Activated T-cell treated with anti-CD3 and anti-CD28 coated beads for 48 hours (primary cell): ENCODE results near the gene ZDHHC8.

Source experiments
- DNase-seq: peaks from one replicate; pipeline ENCODE4 v3.0.0-alpha.2; 2020; ENCODE audit warnings: low read depth

The ZDHHC8 gene

DNA sequence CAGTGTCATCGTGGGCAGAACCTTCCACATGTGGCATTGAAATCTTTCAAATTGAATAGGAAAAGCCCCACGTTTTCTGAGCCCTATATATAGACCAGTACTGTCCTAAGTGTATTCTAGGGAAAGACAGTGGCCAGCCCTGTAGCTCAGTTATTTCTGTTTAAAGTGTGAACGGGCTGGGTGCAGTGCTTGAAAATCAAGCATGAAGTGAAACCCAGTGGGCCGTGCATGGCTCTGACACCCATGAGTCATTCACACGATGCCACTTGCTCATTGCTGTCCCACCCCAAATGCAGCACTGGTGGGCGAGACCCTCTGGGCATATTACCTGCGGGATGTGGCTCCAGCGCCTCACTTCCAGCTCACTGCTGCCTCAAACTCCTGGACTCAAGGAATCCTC is 49.0 kb downstream of the ZDHHC8 start:
- DNase-seq = no peak

DNA sequence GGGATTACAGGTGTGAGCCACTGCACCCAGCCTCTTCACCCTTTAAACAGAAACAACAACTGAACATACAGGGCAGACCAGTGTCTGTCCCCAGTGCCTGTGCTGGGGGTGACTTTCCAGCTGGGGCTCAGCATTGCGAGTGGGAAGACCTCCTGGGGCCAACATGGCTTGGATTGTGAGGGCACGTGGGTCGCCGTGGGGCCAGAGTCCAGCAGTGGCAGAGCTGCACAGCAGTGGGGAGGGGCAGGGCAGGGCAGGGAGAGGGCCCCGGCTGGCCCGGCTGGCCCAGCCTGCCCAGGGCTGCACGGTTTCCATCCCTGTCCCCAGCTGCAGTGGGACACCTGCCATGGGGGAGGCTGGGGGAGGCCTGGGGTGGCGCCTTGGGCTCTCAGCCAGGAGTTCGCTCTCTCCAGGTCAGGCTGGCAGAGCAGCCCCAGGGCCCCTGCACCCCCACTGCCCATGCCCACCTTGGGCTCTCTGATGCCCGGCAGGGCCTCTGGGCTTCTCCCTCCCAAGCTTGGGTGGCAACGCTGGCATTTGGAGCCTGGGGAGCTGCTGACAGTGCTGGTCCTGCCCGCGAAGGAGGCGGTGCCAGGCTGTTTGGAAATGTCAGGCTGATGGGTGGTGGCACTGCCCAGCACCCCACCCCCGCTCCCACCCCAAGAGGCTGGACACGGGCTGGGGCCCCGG is 49.7 kb downstream of the ZDHHC8 start:
- DNase-seq = no peak

- no peak for DNase-seq
These were observed 50.3 kb downstream of the ZDHHC8 start for GRCh38 chr22:20181884-20182236.

- no peak for DNase-seq
These were observed 50.8 kb downstream of the ZDHHC8 start for GRCh38 chr22:20182365-20182764.

DNA sequence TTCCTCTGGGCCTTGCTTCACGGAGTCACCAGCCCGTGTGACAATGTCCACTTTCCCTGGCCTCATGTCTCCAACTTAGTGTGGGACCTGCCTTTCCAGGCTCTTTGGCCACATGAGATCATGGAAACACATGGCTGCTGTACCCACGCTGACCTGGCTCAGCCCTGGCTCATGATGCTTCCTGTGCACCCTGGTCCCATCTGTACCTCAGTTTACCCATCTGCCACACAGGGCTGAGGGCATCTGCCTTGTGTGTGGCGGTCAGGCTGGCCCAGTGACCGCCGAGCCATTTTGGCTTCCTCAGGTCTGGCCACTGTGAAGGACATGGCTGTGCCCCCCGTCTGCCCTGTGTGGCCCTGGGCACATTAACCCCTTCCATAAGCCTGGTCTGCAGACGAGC is 51.5 kb downstream of the ZDHHC8 start:
- no peak for DNase-seq

DNA sequence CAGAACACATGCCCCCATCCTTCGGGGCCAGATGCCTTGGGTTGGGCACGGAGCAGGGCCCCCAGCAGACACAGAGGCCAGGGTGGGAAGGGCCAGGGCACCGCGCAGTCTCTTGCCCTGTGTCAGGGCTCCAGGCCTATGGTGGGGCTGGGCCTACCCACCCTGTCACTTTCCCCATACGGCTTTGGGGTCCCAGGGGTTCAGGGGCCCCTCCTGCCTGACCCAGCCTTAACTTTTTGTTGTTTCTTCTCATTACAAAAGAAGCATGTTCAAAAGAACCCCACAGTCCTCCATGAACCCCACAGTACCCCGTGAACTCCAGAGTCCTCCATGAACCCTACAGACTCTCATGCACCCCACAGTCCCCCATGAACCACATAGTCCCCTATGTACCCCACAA is 52.2 kb downstream of the ZDHHC8 start:
- DNase-seq = no peak

GRCh38 chr22:20184501-20185165 is 53.0 kb downstream of the ZDHHC8 start:
- no peak for DNase-seq

DNA sequence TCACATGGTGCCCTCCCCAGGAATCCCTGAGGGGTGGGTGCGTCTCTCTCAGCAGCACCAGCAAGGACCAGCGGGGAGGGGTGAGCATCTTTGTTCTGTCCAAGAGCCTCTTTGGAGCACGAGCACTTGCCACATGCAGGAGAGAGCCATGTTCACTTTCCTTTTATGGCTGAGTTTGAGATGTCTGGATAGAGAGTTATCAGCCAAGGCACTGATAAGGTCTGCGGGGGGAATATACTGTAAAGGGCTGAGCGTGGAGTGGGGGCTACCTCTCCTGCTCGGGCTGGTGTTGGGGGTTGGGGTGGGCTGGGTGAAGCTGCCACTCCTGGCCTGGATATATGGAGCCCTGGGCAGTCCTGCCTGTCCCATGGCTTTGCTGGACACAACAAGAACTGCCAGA is 54.1 kb downstream of the ZDHHC8 start:
- no peak for DNase-seq

GRCh38 chr22:20186183-20186870 is 54.7 kb downstream of the ZDHHC8 start:
- DNase-seq = no peak

- DNase-seq = no peak
These were observed 55.4 kb downstream of the ZDHHC8 start for GRCh38 chr22:20186871-20187546.

GRCh38 chr22:20187777-20188566 is 56.4 kb downstream of the ZDHHC8 start:
- DNase-seq = no peak

DNA sequence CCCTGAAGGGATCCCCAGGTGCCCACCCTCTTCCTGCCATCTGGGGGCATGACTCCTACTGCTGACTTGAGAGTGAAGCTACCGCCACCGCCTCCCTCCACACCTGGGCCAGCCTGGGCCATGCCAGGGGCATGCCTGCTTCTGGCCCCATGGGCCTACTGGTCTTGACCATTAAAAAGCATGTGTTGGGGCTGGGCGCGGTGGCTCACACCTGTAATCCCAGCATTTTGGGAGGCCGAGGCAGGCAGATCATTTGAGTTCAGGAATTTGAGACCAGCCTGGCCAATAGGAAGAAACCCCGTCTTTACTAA is 56.9 kb downstream of the ZDHHC8 start:
- no peak for DNase-seq

DNA sequence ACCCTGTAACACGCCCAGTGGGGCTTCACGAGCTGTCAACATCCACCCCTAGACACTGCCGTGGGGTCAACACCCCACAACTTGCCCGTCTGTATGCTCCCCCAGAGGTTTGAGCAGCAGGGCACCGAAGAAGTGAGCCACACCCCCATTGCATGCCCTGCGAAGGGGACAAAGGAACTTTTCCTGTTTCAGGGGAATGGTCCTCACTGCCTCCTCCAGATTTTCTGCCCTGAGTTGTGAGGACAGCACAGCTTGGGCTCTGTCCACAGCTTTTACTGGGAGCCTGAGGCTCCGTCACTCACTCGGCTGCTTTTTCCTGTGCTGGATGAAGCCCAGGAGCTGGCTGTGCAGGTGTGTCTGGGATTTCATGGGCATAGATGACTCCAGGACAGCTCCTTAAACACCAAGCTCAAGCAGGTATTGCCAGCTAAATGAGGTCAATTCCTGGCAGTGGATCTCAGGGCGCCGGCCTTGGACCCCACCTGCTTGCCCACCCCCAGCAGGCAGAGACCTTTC is 59.5 kb downstream of the ZDHHC8 start:
- DNase-seq = no peak

- no peak for DNase-seq
These were observed 60.2 kb downstream of the ZDHHC8 start for GRCh38 chr22:20191803-20192202.

GRCh38 chr22:20192293-20192971 is 60.8 kb downstream of the ZDHHC8 start:
- no peak for DNase-seq

DNA sequence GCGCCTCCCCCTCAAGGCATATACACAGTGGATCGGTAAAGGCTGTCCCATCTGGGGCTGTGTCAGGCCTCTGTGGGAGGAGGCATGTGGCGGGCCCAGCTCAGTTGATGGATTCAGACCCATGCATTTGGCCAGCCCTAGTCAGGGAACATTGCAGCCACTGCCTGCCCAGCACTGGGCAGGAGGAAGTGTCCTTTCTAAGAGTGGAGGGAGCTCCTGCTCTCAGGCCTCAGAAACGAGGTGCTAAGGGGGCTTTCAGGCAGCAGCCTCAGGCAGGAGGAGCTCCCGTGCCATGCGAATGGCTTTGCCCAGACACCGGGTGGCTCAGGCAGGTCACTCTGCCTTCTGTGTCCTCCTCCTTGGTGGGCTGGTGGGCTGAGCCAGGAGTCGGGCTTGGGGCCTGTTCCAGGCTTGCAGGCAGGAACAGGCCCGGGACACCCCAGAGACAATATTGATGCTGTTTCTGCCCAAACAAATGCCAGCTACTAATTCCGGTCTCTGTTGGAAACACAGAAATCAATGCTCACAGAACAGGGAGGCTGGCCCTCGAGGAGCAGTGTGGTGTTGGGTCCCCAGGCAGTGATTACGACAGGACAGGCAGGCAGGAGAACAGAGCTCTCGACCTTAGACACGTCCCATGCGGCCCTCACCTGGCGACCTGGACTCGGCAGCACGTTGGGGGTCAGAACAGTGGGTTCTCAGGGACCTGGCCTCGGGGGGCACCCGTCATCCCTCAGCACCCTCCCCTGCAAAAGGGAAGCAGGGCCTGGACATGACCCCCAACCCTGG is 61.6 kb downstream of the ZDHHC8 start:
- no peak for DNase-seq

DNA sequence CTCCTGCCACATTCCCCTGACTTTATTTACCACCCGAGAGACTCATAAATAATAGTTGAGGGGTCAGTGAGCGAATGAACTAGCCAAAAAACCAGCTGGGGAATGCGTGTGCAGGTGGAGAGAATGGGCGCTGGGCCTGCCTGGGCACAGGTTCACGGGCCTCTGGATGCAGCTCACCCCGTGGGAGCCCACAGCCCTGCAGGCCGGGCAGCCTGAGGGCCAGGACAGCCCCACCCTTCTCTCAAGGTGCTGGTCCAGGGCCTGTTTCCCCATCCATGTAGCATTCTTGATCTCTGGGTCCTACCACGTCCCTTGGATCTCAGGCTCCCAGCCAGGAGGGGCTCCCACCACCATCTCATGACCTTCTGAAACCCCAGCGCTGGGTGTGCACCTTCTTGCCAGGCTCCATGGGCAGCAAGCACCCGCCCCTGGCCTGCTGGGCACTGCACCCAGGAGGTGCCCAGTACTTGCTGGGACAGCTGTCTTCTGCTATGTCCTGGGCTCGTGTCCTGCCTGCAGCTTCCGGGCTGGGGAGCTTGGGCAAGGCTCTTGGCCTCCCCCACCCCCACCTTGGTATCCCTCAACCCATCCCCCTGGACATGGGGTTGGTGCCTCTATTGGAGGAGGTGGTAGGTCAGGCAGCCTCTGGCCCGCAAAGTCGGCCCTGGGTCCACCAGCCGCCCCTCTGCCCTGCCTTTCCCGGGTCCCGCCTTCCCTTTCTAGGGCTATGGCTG is 62.3 kb downstream of the ZDHHC8 start:
- no peak for DNase-seq

- DNase-seq = no peak
These were observed 63.3 kb downstream of the ZDHHC8 start for GRCh38 chr22:20194681-20195593.
